Amniotic stem cell (primary cell): Measurements from ENCODE around the gene MTERF2.
A peak's percentile ranks its signal among the peaks of the same experiment; 100 is the strongest.

ENCODE experiments used
- DNase-seq: peaks from one replicate; lab custom pipeline; 2025; lab: John Stamatoyannopoulos, UW

The MTERF2 gene

DNA sequence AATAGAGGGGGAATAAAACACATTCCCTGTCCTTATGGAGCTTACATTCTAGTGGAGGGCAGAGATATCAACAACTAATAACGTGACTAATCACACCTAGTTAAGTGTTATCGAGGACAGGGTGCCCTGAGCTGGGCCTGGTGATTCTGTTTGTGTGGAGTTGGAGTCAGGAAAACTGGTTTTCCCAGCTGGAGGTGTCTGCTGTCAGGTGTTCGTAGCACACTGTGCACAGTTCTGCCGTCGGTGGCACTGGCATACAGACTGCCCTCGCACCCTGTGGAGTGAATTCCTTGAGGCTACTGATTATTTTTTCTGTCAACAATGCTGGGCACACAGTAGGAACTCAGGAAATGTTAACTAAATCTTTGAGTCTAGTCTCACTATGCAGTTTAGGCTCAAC, 900 bp upstream of the MTERF2 start:
- DNase-seq: no peak

DNA sequence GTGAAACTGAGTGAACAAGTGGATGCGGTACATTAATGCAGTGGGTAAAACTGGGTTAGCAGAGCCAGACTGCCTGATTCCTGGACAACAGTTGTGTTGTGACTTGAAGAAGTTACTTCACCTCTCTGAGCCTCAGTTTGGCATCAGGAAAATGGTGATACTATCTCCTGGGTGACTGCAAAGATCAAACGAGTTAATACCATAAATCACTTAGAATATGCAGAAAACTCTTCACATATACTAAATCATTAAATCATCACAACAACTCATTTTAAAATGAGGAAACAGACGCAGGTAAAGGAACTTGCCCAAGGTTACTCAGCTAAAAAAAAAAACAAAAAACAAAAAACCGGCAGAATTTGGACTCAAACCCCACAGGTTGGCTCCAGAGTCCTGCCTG, 811 bp downstream of the MTERF2 start:
- DNase-seq: no peak

DNA sequence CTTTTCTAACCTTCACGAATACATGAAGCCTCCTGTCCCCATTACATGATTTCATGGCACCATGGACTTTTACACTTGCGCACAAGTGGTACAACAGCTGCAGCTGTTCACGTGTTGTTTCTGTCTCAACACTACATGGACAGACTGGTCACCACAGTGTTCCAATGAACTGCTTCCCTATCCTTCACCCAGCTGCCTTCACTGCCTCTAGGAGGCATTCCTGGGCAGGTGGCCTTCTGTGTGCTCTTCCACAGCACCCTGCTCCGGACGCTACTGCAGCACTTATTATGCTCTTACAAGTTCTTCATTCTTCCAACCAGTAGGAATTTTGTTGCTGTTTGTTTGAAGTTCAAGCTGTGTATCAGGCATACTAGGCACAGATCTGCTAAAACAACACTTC, 1.5 kb downstream of the MTERF2 start:
- no peak for DNase-seq

DNA sequence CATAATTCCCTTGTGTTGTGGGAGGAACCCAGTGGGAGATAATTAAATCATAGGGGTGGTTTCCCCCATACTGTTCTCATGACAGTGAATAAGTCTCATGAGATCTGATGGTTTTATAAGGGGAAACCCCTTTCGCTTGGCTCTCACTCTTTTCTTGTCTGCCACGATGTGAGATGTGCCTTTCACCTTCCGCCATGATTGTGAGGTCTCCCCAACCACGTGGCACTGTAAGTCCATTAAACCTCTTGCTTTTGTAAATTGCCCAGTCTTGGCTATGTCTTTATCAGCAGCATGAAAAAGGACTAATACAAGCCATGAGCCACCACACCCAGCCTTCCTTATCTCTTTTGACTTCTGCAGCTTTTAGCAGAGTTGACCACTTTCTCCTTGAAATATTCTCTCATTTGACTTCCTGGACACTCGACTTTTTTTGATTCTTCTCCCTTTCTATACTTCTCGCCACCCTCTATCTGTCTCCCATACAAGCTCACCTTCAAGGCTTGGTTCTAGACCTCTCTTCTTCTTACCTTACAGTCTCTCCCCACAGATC, 2.3 kb downstream of the MTERF2 start:
- no peak for DNase-seq

DNA sequence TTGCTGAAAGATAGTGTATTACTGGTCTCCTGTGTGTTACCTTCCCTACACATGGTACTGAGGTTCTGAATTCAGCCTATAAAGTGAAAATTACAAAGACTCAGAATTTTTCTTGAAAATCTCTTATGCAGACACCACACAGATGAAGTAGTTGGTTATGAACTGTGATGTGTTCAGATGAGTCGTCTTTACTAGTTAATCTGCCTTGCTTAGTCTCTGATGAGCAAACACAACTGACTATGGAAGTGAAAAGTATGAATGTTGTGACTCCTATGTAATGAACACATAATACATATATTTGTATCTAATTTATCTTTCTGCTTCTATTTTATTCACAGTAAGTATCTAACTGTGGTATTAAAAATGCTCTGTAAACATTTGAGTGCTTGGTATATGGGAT, 4.7 kb downstream of the MTERF2 start:
- DNase-seq: no peak

DNA sequence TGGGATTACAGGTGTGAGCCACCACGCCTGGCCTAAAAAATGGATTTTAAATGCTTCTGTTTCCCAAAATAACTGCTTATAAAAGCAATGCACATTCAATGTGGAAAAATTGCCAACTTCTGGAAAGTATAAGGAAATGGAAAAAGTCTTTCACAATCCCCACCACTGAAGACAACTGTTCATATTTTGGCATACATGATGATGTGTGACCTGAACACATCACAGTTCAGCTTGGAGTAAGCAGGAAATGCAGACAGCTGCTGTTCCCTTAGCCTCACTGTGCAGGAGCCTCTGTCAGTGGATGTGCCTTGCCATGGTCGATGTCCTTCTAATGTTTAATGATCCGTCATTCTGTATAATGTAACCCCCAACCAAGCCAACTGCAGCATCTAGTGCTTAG, 5.2 kb downstream of the MTERF2 start:
- DNase-seq: no peak

DNA sequence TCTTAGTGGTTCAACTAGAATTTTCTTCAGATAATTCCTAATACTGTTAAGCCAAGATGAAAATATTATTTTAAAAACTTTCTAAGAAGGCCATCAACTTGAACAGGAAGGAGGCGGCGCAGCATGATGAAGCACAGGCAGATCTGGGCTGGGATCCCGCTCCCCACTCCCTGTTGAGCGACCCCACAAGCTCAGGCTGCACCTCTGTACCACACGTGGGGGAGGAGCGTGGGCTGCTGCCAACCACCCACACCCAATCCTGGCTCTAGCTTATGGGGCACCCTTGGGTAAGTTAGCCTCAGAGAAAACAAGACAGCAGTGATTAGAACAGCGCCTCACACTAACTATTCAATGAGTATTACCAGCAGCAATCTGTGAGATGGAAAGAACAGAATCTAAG, 6.0 kb downstream of the MTERF2 start:
- no peak for DNase-seq

DNA sequence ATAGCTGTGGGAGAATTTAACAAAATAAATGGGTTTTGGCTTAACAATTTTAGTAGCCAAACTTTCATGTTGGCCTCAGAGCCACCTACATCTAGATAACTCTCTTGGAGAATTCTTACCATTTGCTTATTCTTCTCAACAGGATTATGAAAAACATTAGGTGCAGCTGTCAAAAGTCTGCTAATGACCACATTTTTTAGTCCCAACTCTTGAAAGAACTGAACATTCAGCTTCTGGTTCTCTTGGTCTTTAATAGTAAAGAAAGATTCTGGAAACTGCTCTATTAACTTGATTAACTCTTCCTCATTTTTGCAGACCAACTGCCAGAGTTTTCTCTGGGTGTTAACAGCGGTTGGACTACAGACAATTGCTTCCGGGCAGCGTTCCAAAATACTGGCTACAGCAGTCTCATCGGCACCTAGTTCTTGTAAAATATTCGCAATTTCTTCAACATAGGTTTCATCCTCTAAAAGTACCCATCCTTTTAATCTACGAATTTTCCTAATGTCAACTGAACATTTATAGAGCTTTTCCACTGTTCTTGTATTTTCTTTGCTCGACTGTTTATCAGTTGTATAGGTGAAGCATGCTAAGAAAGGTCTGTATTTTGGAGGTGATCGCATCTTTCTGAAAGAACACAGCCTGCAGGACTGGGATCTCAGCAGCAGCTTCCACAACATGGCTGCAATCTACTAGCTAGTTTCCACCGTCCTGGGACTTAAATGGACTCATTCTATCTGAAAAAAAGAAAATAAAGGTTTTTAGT, 8.7 kb downstream of the MTERF2 start:
- no peak for DNase-seq

DNA sequence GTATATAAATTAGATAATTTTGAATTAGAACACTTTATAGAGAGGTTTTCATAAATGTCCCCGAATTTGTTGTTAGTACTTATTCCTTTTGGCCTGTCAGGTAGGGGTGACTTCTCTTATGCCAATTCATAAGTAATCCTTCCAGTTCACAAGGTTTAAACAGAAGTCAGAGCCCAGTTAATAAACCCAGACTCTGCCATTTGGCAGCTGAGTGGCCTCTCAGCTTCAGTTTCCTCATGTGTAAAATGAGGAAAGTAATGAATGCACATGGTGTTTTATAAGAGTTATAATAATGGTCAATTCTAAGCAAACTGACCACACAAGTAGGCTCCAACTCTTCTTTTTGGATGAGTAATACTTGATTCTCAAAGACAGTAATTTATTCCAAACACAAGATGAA, 10.3 kb downstream of the MTERF2 start:
- no peak for DNase-seq

DNA sequence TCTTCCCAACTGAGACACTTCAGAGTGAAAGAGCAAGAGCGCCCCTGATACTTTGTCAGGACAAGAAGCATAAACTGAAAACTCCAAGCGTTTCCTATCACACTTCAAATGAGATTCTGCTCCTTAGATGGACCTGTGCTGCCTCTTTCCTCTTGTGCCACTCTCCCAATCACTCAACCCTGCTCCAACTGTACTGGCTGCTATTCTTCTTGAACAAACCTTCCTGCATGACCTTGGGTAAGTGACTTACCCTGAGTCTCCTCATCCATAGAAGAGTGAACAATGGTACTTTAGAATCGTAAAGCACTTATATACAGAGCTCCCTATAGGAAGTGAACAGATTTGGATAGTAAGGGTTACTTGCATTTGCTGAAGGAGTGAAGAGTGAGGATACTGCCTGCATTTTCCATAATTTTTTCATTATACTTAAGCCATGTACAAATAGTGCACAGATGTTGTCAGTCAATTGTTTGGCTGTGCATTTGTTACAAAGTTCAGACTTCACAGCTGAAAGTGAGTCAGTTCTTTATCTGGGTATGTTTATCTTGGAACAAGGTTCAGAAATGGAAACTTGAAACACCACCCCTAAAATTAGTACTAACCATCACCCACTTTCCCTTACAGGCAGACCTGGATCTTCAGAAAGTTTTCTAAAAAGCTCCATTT, 10.8 kb downstream of the MTERF2 start:
- no peak for DNase-seq

DNA sequence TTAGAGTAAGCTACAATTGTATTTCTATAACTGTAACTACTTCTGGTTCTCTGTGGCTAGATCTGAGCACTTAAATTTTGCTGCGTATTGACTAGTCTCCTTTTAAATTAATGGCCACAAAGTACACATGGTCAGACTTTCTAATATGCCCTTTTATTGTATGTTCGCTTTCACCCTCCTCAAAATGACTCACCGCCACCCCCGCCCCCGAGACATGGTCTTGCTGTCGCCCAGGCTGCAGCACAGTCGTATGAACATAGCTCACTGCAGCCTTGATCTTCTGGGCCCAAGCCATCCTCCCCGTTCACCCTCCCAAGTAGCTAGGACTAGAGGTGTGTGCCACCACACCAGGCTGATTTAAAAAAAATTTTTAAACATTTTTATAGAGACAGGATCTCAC, 11.8 kb downstream of the MTERF2 start:
- no peak for DNase-seq

DNA sequence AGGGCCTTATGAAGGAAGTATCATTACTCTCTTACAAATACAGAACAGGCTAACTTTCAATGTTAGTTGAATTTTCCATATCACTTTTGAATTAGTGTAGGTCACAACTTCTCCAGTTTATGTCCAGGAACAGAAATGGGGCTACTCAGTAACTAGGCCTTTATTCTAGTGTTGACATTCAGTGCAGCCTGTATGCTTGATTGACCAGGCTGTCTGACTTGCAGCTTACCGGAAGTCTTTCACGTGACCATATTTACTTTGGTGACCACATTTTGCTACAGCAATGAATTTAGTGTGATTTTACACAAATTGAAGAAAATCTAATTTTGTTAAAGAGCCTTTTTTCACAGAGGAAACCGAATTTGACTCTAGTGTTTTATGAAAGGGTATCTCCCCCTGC, 12.4 kb downstream of the MTERF2 start:
- no peak for DNase-seq

DNA sequence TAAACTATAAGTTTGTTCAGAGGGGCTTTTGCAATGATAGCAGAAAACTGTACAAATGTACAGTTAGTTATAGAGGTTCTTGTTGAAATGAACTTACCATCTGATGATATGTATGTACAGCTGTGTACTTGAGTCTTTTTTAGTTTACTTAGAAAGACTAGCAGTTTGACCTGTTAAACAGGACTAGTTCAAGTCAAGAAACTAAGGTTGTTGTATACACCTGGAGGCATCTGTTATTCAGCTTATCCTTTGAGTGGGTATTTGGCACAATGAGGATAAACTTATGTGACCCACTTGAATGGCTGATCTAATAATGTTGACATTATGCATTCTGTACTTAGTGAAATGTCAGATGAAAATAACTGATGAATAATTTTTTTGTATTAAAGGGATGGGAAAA, 13.4 kb downstream of the MTERF2 start:
- DNase-seq: no peak

DNA sequence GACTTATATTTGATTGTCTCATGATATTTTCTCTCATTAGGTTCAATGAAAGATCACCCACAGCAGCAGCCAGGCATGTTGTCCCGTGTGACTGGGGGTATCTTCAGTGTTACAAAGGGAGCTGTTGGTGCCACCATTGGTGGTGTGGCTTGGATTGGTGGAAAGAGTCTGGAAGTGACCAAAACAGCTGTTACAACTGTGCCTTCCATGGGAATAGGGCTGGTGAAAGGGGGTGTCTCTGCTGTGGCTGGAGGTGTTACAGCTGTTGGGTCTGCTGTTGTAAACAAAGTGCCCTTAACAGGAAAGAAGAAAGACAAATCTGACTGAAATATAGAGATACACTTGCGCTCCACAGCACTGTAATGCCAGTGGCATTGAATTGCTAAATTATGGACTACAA, 15.9 kb downstream of the MTERF2 start:
- no peak for DNase-seq

DNA sequence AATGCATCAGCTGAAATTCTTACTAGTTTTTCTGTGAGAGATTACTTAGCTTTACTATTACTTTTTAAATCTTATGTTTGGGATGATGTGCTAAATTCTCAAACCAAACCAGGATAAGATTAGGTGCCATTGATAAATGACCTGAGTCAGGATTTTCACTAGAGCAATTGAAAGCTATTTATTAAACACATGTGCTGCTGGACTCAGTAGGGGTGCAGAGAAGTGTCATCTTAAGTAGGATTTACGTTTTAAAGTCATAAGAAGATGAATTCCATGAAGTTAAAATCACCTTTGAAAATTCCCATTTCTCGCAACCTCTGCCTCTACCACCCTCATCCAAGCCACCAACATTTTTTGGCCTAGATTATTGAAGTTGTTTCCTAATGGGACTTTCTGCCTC, 22.4 kb downstream of the MTERF2 start:
- DNase-seq: no peak

DNA sequence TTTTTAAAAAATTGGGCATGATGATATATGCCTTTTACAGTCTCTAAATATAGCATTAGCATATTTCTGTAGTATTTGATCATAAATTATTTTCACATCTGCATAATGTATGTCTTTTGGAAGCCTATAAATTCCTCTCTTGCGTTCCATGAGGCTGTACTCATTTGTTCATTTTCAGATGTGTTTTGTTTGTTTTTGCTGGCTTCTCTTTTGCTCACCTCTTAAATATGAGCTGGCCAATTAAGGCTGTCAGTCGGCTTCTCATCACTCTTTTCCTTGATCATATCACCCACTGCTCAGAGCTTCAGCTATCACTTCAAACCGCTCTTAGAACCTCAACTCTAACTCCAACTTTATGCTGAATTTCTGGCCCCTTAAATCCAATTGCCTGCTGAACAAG, 24.7 kb downstream of the MTERF2 start:
- no peak for DNase-seq

DNA sequence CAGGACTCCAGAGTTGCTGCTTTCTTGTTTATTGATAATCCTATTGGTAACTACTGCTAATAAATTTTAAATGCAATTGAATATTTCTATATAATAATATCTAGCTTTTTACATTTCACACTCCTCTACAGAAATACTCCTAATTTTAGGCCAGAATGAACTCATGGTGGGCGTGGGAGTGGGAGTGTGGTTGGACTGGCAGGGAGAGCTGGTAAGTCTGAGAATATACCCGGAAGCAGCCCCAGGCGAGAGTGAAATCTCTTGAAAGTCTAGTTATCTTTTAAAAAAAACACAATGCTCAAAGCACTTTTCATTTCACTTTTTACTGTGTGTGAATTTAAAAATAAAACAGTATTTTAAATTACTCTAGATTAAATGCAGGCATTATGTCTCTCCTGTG, 26.5 kb downstream of the MTERF2 start:
- no peak for DNase-seq

DNA sequence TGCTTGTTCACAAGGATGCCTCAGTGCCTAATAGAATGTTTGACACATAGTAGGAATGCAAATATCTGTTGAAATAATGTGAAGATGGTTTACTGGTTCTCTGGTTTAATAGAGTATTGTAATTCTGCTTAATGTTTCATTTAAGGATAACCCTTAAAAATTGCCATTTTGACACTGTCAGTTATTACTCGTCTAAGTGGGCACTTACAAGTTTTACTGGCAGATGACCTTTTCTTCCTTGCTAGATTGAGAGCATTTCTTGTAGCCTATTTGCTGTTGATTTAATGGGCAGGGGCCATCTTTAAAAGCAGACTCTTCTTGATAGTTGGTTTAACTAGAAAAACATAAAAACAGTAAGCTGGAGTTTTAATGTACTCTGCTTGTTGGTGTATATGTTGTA, 29.4 kb downstream of the MTERF2 start:
- DNase-seq: no peak

DNA sequence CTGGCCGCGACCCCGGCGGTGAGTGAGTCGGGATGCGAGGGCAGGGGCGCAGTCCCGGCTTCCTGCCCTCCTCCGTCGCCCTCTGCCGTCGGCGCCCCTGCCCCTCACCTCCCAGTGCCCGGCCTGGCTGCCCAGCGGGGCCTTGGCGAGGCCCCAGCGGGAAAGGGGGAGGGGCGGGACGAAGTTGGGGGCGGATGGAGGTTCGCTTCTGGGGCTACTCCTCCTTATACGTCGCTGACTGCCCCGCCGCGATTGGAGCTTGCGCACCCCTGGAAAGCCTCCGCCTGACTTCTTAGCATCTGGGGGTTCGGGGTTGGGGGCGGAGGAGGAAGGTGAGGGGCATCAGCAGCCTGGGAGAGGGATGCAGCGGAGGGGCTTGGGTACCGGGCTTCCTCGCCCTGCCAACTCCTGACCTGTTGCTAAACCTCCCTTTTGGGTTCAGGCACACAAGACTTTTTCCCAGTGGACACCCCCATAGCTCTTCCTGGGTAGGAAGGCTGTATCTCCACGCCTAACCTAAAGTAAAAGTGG, 30.8 kb downstream of the MTERF2 start:
- DNase-seq: no peak

DNA sequence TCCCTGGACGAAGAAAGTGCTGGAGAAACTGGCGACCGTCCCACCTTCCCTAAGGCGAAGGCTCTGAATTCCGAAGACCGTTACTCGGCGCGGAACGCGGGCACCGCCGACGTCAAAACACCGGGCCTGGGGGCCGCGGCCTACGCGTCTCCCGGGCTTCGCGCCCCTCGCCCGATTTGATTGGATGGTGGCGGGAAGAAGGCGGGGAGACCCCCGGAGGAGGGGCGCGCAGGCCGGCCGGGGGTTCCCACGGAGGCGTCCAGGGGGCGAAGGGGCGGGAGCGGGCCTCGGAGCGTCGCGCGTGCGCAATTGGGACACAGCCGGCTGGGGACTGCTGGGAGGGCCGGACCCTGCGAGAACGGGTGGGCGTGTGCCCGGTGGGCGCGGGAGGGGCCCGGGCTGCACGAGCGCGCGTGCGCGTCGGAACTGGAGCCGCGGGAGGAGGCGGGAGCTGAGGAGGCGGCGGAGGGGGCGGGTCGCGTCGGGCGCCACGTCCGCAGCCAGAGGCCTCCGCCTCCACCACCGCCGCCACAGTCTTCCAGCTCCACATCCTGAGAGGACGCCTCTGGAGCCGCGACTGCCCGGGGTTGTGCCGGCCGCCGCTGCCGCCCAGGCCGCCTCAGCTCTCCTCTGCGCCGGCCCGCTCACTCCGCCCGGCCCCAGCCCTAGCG, 31.4 kb downstream of the MTERF2 start, which contains the start of gene TMEM263:
TMEM263 (plus strand) TSS at position 531 of the 671 bp plus-strand sequence. CDS start 11,210 bp downstream, outside the sequence.
- peak; percentile 94 for DNase-seq

DNA sequence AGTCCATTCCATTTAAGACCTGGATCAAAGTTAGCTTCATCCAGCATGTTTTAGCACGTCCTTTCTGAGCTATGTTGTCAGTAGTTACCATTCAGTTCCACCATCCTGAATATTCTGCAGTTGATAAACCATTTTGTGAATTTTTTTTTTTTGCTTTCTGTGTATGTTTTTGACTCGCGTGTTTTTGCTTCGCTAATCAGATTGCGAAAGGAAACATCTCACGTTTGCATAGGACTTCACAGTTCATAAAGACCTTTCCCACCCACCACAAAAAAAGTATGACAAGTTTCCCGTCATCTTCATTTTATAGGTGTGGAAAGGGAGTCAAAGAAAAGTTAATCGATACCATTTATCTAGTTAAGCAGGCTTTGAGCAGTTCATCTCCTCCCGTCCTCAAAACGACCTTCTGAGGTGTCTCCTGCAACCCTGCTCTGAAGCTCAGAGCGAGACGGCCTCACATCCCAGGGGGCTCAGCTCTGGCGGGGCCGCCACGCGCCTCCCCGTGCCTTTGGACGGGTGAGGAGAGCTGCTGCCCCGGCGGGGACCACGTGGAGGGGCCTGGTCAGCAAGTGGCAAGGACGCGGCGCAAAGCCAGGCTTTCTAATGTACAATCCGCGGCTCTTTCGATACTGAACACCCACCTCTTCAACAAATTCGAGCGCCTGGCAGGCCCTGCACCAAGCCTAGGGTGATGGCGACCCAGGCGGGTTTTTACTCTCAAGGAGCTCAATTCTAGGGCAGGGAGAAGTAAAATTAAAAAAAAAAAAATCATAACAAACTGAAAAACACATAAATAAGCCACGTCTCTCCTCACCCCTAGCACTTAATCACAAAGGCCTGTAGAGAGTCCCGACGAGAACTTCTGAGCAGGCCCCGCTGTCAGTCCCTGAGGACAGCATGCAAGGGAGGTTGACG, 32.2 kb downstream of the MTERF2 start:
- no peak for DNase-seq
